Epithelial cell of proximal tubule (primary cell): Measurements from ENCODE around the gene AGBL4. TPM values are rescaled to one million over a fixed set of nuclear protein-coding genes. Genes with fewer than 3 reads are reported as not detected.
"Not testable (repeated sequence)": the region's sequence is repeated elsewhere in the genome, so short reads cannot be mapped to it uniquely, and the experiment has no call there.

ENCODE experiments used
- DNase-seq: peaks from one replicate; pipeline ENCODE4 v3.0.0-alpha.2; 2011; ENCODE audit warnings: low read depth
- H3K4me3 ChIP-seq: 2 replicates; pipeline ENCODE4 v1.5.1; 2011; ENCODE audit warnings: low read depth, mild to moderate bottlenecking, low read length
- CTCF ChIP-seq: conservative IDR thresholded peaks from 2 replicates; pipeline ENCODE4 v1.5.1; 2012; ENCODE audit warnings: low read depth, mild to moderate bottlenecking, low read length
- total RNA-seq: library from RNA; depleted of rRNA; stranded (reverse); fragments of >200 nt; gene quantifications from 2 replicates; pipeline ENCODE4 v1.2.3, GENCODE V29; 2015

Gene AGBL4
- total RNA-seq, 1 donor from 2014 or later: not detected

- DNase-seq: peak; percentile 4
These were observed 725.5 kb downstream of the AGBL4 start for GRCh38 chr1:49298304-49298703.

GRCh38 chr1:49297783-49298182, 726.0 kb downstream of the AGBL4 start:
- H3K4me3 ChIP-seq: no peak overlapping the region
- DNase-seq: no peak
- no peak for TF ChIP-seq CTCF

More at GRCh38 chr1:49298304-49298703, 725.5 kb downstream of the AGBL4 start:
- no peak overlapping the region for H3K4me3 ChIP-seq
- TF ChIP-seq CTCF: no peak

- no peak for DNase-seq
These were observed 729.2 kb downstream of the AGBL4 start for GRCh38 chr1:49294539-49294938.

GRCh38 chr1:49293016-49293415, 730.7 kb downstream of the AGBL4 start:
- no peak overlapping the region for H3K4me3 ChIP-seq
- TF ChIP-seq CTCF: no peak

More at GRCh38 chr1:49294539-49294938, 729.2 kb downstream of the AGBL4 start:
- TF ChIP-seq CTCF: no peak
- H3K4me3 ChIP-seq: no peak overlapping the region

GRCh38 chr1:49257211-49258049, 766.3 kb downstream of the AGBL4 start:
- DNase-seq: not testable (repeated sequence)
- peak overlapping the region; percentile 30 for H3K4me3 ChIP-seq

More at GRCh38 chr1:49293016-49293415, 730.7 kb downstream of the AGBL4 start:
- DNase-seq: no peak

- no peak for DNase-seq
- no peak for TF ChIP-seq CTCF
- no peak overlapping the region for H3K4me3 ChIP-seq
These were observed 770.8 kb downstream of the AGBL4 start for GRCh38 chr1:49252917-49253316.

GRCh38 chr1:49251019-49251784, 772.6 kb downstream of the AGBL4 start:
- no peak for TF ChIP-seq CTCF
- no peak overlapping the region for H3K4me3 ChIP-seq
- DNase-seq: no peak
